HEK293 (cell line): ENCODE data around the gene WDR36.

ENCODE experiments used
- CTCF ChIA-PET: fragments of 350-600 bp; formaldehyde crosslinking; extraction: SDS; loops from one replicate; lab custom pipeline; 2021; ENCODE audit warnings: antibody characterized with exemption; lab: Yijun Ruan, JAX
- POLR2A ChIA-PET: fragments of 300-600 bp; formaldehyde crosslinking; extraction: SDS; loops from one replicate; lab custom pipeline; 2020; ENCODE audit warnings: antibody characterized with exemption, inconsistent platforms; lab: Yijun Ruan, JAX
- H3K27ac ChIP-seq: fragments of 200-500 bp; sonication (Bioruptor generic); 2 replicates; pipeline ENCODE4 v1.5.1; 2014; ENCODE audit warnings: low read depth, low read length, control low read depth, inconsistent platforms; ENCODE audit errors: extremely low read depth
- H3K36me3 ChIP-seq, 2 experiments: fragments of 200-500 bp in 1 of 2; sonication (Bioruptor generic) in 1 of 2; 1 replicate in 1 of 2; 2 replicates in 1 of 2; pipeline ENCODE4 v1.5.1; 2014 to 2017; ENCODE audit warnings: inconsistent platforms in 2 of 2, low read length in 2 of 2; ENCODE audit not compliant: control insufficient read depth in 2 of 2, insufficient read depth in 1 of 2
- H3K4me1 ChIP-seq: fragments of 200-500 bp; sonication (Bioruptor generic); 2 replicates; pipeline ENCODE4 v1.5.1; 2014; ENCODE audit warnings: mild to moderate bottlenecking, low read length, inconsistent platforms; ENCODE audit not compliant: control insufficient read depth, insufficient read depth
- H3K4me3 ChIP-seq: 2 replicates; pipeline ENCODE4 v1.5.1; 2011; ENCODE audit warnings: low read depth, mild to moderate bottlenecking, control low read depth, low read length, moderate library complexity
- H3K9me3 ChIP-seq: fragments of 200-500 bp; sonication (Bioruptor generic); 2 replicates; pipeline ENCODE4 v1.5.1; 2014; ENCODE audit warnings: low read depth, low read length, inconsistent platforms; ENCODE audit not compliant: control insufficient read depth, insufficient read depth
- CTCF ChIP-seq: fragments of 450-650 bp; formaldehyde crosslinking; IDR thresholded peaks from 2 replicates; pipeline ENCODE4 v1.5.1; 2016; ENCODE audit warnings: missing biosample characterization, missing genetic modification characterization
- EGR2 ChIP-seq: fragments of 450-650 bp; formaldehyde crosslinking; IDR thresholded peaks from 2 replicates; pipeline ENCODE4 v1.5.1; 2016; ENCODE audit warnings: low read depth, missing biosample characterization, missing genetic modification characterization
- GFI1B ChIP-seq: fragments of 450-650 bp; formaldehyde crosslinking; IDR thresholded peaks from 2 replicates; pipeline ENCODE4 v1.5.1; 2016; ENCODE audit warnings: missing biosample characterization, missing genetic modification characterization
- KLF1 ChIP-seq: fragments of 450-650 bp; formaldehyde crosslinking; IDR thresholded peaks from 2 replicates; pipeline ENCODE4 v1.5.1; 2016; ENCODE audit warnings: missing biosample characterization, missing genetic modification characterization
- KLF10 ChIP-seq: fragments of 450-650 bp; IDR thresholded peaks from 2 replicates; pipeline ENCODE4 v1.5.1; 2018; ENCODE audit warnings: missing biosample characterization, mild to moderate bottlenecking, missing genetic modification characterization
- KLF9 ChIP-seq: fragments of 450-650 bp; formaldehyde crosslinking; IDR thresholded peaks from 2 replicates; pipeline ENCODE4 v1.5.1; 2016; ENCODE audit warnings: missing biosample characterization, missing genetic modification characterization, low read depth
- OSR2 ChIP-seq: fragments of 450-650 bp; formaldehyde crosslinking; IDR thresholded peaks from 2 replicates; pipeline ENCODE4 v1.5.1; 2016; ENCODE audit warnings: missing biosample characterization, missing genetic modification characterization
- SETDB1 ChIP-seq: IDR thresholded peaks from one replicate; pipeline ENCODE4 v1.6.1; 2017; ENCODE audit warnings: mild to moderate bottlenecking, low read length, moderate library complexity, mixed read lengths; ENCODE audit not compliant: insufficient read length
- YY1 ChIP-seq: fragments of 450-650 bp; formaldehyde crosslinking; IDR thresholded peaks from 2 replicates; pipeline ENCODE4 v1.5.1; 2018; ENCODE audit warnings: missing biosample characterization, missing genetic modification characterization
- ZBTB1 ChIP-seq: fragments of 450-650 bp; formaldehyde crosslinking; IDR thresholded peaks from 2 replicates; pipeline ENCODE4 v1.5.1; 2016; ENCODE audit warnings: missing biosample characterization, missing genetic modification characterization
- ZNF114 ChIP-seq: fragments of 450-650 bp; formaldehyde crosslinking; IDR thresholded peaks from 2 replicates; pipeline ENCODE4 v1.5.0; 2017; ENCODE audit warnings: missing biosample characterization, missing genetic modification characterization
- ZNF138 ChIP-seq: fragments of 450-650 bp; formaldehyde crosslinking; IDR thresholded peaks from 2 replicates; pipeline ENCODE4 v1.5.1; 2016; ENCODE audit warnings: missing biosample characterization, missing genetic modification characterization, borderline replicate concordance
- ZNF169 ChIP-seq: fragments of 450-650 bp; formaldehyde crosslinking; IDR thresholded peaks from 2 replicates; pipeline ENCODE4 v1.5.1; 2016; ENCODE audit warnings: missing biosample characterization, missing genetic modification characterization
- ZNF266 ChIP-seq: fragments of 450-650 bp; formaldehyde crosslinking; IDR thresholded peaks from 2 replicates; pipeline ENCODE4 v1.5.1; 2016; ENCODE audit warnings: missing biosample characterization, missing genetic modification characterization, low read depth
- ZNF324 ChIP-seq: fragments of 450-650 bp; formaldehyde crosslinking; IDR thresholded peaks from 2 replicates; pipeline ENCODE4 v1.5.1; 2016; ENCODE audit warnings: missing biosample characterization, missing genetic modification characterization
- ZNF335 ChIP-seq: fragments of 450-650 bp; formaldehyde crosslinking; conservative IDR thresholded peaks from 2 replicates; pipeline ENCODE4 v1.5.1; 2016; ENCODE audit warnings: missing biosample characterization, missing genetic modification characterization
- ZNF596 ChIP-seq: fragments of 450-650 bp; IDR thresholded peaks from 2 replicates; pipeline ENCODE4 v1.5.0; 2018; ENCODE audit warnings: missing biosample characterization, mild to moderate bottlenecking, missing genetic modification characterization, moderate library complexity
- ZNF629 ChIP-seq: fragments of 450-650 bp; formaldehyde crosslinking; IDR thresholded peaks from 2 replicates; pipeline ENCODE4 v1.5.1; 2017; ENCODE audit warnings: missing biosample characterization, missing genetic modification characterization
- ZNF645 ChIP-seq: fragments of 450-650 bp; formaldehyde crosslinking; IDR thresholded peaks from 2 replicates; pipeline ENCODE4; 2016; ENCODE audit warnings: missing biosample characterization, missing genetic modification characterization
- ZNF658 ChIP-seq: fragments of 450-650 bp; formaldehyde crosslinking; IDR thresholded peaks from 2 replicates; pipeline ENCODE4; 2016; ENCODE audit warnings: missing biosample characterization, missing genetic modification characterization
- ZNF701 ChIP-seq: fragments of 450-650 bp; formaldehyde crosslinking; IDR thresholded peaks from 2 replicates; pipeline ENCODE4 v1.5.1; 2016; ENCODE audit warnings: missing biosample characterization, missing genetic modification characterization
- ZSCAN16 ChIP-seq: fragments of 450-650 bp; formaldehyde crosslinking; IDR thresholded peaks from 2 replicates; pipeline ENCODE4 v1.5.1; 2016; ENCODE audit warnings: missing biosample characterization, missing genetic modification characterization
- ZSCAN23 ChIP-seq: fragments of 450-650 bp; formaldehyde crosslinking; IDR thresholded peaks from 2 replicates; pipeline ENCODE4 v1.5.1; 2016; ENCODE audit warnings: missing biosample characterization, missing genetic modification characterization
- TF ChIP-seq, protein P1 (sequence below): fragments of 450-650 bp; formaldehyde crosslinking; IDR thresholded peaks from 2 replicates; pipeline ENCODE4 v1.5.1; 2016; ENCODE audit warnings: missing biosample characterization, missing genetic modification characterization
- TF ChIP-seq, protein P2 (sequence below): fragments of 450-650 bp; IDR thresholded peaks from 2 replicates; pipeline ENCODE4 v1.5.1; 2018; ENCODE audit warnings: missing biosample characterization, missing genetic modification characterization

WDR36 gene

DNA sequence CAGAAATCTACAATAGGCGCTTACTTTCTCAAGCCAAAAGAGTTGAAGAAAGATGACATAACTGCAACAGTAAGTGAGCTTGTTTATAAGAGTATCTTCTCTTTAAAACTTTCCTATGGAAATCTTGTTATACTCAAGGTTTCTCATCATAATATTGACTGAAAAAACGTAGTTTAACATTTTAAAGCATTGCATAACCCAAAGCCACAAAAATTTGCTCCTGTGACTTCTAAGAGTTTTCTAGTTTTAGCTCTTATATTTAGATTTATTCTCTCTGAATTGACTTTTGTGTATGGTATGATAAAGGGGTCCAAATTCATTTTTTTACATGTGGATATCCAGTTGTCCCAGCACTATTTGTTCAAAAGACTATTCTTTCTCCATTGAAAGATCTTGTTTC is 15.2 kb downstream of the WDR36 start:
- POLR2A ChIA-PET = no interaction called here
- Histone ChIP-seq H3K4me1 (no peaks in the 10 kb centered on the region), H3K27ac (no peak overlapping the region), H3K9me3 (no peaks in the 10 kb centered on the region), H3K36me3 (peaks cover 64 to 79% of the 10 kb centered on the region in 2 experiments; a peak in 2 of 3 replicates), H3K4me3 (no peak overlapping the region)
- TF ChIP-seq, protein P1, sequence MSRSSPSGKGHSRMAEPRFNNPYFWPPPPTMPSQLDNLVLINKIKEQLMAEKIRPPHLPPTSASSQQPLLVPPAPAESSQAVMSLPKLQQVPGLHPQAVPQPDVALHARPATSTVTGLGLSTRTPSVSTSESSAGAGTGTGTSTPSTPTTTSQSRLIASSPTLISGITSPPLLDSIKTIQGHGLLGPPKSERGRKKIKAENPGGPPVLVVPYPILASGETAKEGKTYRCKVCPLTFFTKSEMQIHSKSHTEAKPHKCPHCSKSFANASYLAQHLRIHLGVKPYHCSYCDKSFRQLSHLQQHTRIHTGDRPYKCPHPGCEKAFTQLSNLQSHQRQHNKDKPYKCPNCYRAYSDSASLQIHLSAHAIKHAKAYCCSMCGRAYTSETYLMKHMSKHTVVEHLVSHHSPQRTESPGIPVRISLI (tag by site-specific recombination) = no peak
- no peak for TF ChIP-seq EGR2 (tag by site-specific recombination)
- TF ChIP-seq ZNF645 (tag by site-specific recombination) = no peak
- TF ChIP-seq ZNF169 = no peak
- TF ChIP-seq ZNF701 (tag by site-specific recombination) = no peak
- no peak for TF ChIP-seq ZSCAN23 (tag by site-specific recombination)
- TF ChIP-seq ZNF629 (tag by site-specific recombination) = no peak
- TF ChIP-seq ZNF335 (tag by site-specific recombination) = no peak
- no peak for TF ChIP-seq ZNF596 (tag by site-specific recombination)
- no peak for TF ChIP-seq KLF9
- TF ChIP-seq GFI1B (tag by site-specific recombination) = no peak
- no peak for TF ChIP-seq KLF1 (tag by site-specific recombination)
- TF ChIP-seq ZBTB1 = no peak
- no peak for TF ChIP-seq ZSCAN16
- TF ChIP-seq ZNF324 (tag by site-specific recombination) = no peak
- no peak for TF ChIP-seq YY1
- TF ChIP-seq OSR2 (tag by site-specific recombination) = no peak
- no peak for TF ChIP-seq KLF10 (tag by site-specific recombination)
- TF ChIP-seq ZNF266 (tag by site-specific recombination) = no peak
- CTCF ChIA-PET = interaction anchor here (0.7 to 1.2 kb wide), 2 partner anchors 11 to 15 kb away, joined by 3 to 4 read pairs; partner anchors contain the start of gene WDR36

- no peaks in the 10 kb centered on the region for H3K9me3 ChIP-seq
- POLR2A ChIA-PET = no interaction called here
- CTCF ChIA-PET = interaction anchor here (0.8 kb wide), 1 partner anchor 31 kb away, joined by 3 read pairs; no protein-coding TSS in a partner anchor
- no peak overlapping the region for H3K27ac ChIP-seq
- H3K36me3 ChIP-seq = peaks cover 41 to 56% of the 10 kb centered on the region in 2 experiments; a peak in 2 of 3 replicates
- no peak overlapping the region for H3K4me3 ChIP-seq
- TF ChIP-seq CTCF (tag by site-specific recombination) = no peak
- no peak for TF ChIP-seq ZNF658 (tag by site-specific recombination)
- TF ChIP-seq, protein P2, sequence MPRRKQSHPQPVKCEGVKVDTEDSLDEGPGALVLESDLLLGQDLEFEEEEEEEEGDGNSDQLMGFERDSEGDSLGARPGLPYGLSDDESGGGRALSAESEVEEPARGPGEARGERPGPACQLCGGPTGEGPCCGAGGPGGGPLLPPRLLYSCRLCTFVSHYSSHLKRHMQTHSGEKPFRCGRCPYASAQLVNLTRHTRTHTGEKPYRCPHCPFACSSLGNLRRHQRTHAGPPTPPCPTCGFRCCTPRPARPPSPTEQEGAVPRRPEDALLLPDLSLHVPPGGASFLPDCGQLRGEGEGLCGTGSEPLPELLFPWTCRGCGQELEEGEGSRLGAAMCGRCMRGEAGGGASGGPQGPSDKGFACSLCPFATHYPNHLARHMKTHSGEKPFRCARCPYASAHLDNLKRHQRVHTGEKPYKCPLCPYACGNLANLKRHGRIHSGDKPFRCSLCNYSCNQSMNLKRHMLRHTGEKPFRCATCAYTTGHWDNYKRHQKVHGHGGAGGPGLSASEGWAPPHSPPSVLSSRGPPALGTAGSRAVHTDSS (tag by site-specific recombination) = no peak
- TF ChIP-seq ZNF114 (tag by site-specific recombination) = no peak
- TF ChIP-seq SETDB1 = no peak
- no peak for TF ChIP-seq ZNF138 (tag by site-specific recombination)
- no peaks in the 10 kb centered on the region for H3K4me1 ChIP-seq
Observed at GRCh38 chr5:111111956-111112355, 19.8 kb downstream of the WDR36 start.
